Keratinocyte (primary cell): ENCODE results near the gene ZGPAT. TPM values are rescaled to one million over a fixed set of nuclear protein-coding genes. Genes with fewer than 3 reads are reported as not detected.

Experiments used
- DNase-seq: peaks from one replicate; pipeline ENCODE4 v3.0.0-alpha.2; 2011; ENCODE audit warnings: low read depth, missing footprints, low spot score
- FAIRE-seq: peaks from 2 replicates; lab custom pipeline; 2011; peaks lifted over from hg19 to GRCh38; lab: Jason Lieb, UNC
- H2AFZ ChIP-seq: 2 replicates; pipeline ENCODE4 v1.6.0; 2012; ENCODE audit warnings: low read length, control low read depth, inconsistent platforms; ENCODE audit not compliant: control insufficient read depth
- H3K27ac ChIP-seq: 2 replicates; pipeline ENCODE4 v1.5.1; 2011; ENCODE audit warnings: low read length; ENCODE audit not compliant: control insufficient read depth, insufficient read depth
- H3K27me3 ChIP-seq: 3 replicates; pipeline ENCODE4 v1.6.0; 2011; ENCODE audit warnings: low read length; ENCODE audit not compliant: control insufficient read depth, insufficient read depth; ENCODE audit errors: extremely low read depth
- H3K36me3 ChIP-seq, 2 experiments: 2 replicates in 1 of 2; 3 replicates in 1 of 2; pipeline ENCODE4 v1.5.1; 2011; ENCODE audit warnings: low read length in 2 of 2, mild to moderate bottlenecking in 1 of 2; ENCODE audit not compliant: control insufficient read depth in 2 of 2, insufficient read depth in 2 of 2; ENCODE audit errors: extremely low read depth in 1 of 2
- H3K4me1 ChIP-seq: 3 replicates; pipeline ENCODE4 v1.5.1; 2011; ENCODE audit warnings: low read length; ENCODE audit not compliant: control insufficient read depth, insufficient read depth; ENCODE audit errors: extremely low read depth
- H3K4me2 ChIP-seq: 3 replicates; pipeline ENCODE4 v1.6.0; 2011; ENCODE audit warnings: low read depth, low read length; ENCODE audit not compliant: control insufficient read depth, insufficient read depth; ENCODE audit errors: extremely low read depth
- H3K4me3 ChIP-seq, 3 experiments: fragments of 200-600 bp in 1 of 3; sonication (generic) in 1 of 3; 2 replicates in 2 of 3; 3 replicates in 1 of 3; pipeline ENCODE4 v1.5.1; 2011 to 2016; ENCODE audit warnings: low read length in 3 of 3, mild to moderate bottlenecking in 3 of 3, control low read depth in 2 of 3, inconsistent platforms in 1 of 3, low read depth in 1 of 3, mixed read lengths in 1 of 3, mixed run types in 1 of 3, moderate library complexity in 1 of 3; ENCODE audit not compliant: control insufficient read depth in 2 of 3, insufficient read depth in 2 of 3; ENCODE audit errors: extremely low read depth in 1 of 3
- H3K79me2 ChIP-seq: 2 replicates; pipeline ENCODE4 v1.6.0; 2012; ENCODE audit warnings: low read length; ENCODE audit not compliant: control insufficient read depth, insufficient read depth
- H3K9ac ChIP-seq: 3 replicates; pipeline ENCODE4 v1.6.0; 2011; ENCODE audit warnings: low read length; ENCODE audit not compliant: control insufficient read depth, insufficient read depth; ENCODE audit errors: extremely low read depth
- H3K9me1 ChIP-seq: 3 replicates; pipeline ENCODE4 v1.6.0; 2011; ENCODE audit warnings: low read length; ENCODE audit not compliant: control insufficient read depth, insufficient read depth; ENCODE audit errors: extremely low read depth
- H3K9me3 ChIP-seq: 2 replicates; pipeline ENCODE4 v1.5.1; 2012; ENCODE audit warnings: low read depth, low read length; ENCODE audit not compliant: control insufficient read depth
- H4K20me1 ChIP-seq: 3 replicates; pipeline ENCODE4 v1.6.0; 2011; ENCODE audit warnings: low read length; ENCODE audit not compliant: control insufficient read depth, insufficient read depth; ENCODE audit errors: extremely low read depth
- CTCF ChIP-seq, 3 experiments: IDR thresholded peaks in 1 of 3; conservative IDR thresholded peaks in 1 of 3; optimal IDR thresholded peaks in 1 of 3; 2 replicates in 2 of 3; 3 replicates in 1 of 3; pipeline versions ENCODE3 to v1.5.1; 2011; ENCODE audit warnings: low read length in 3 of 3, mild to moderate bottlenecking in 3 of 3, moderate library complexity in 2 of 3, control low read depth in 1 of 3, inconsistent platforms in 1 of 3; ENCODE audit not compliant: insufficient read depth in 2 of 3; ENCODE audit errors: extremely low read depth in 1 of 3
- EZH2 ChIP-seq: IDR thresholded peaks from one replicate; pipeline ENCODE4 v1.6.1; 2012; ENCODE audit warnings: inconsistent platforms, mild to moderate bottlenecking, low read length, moderate library complexity
- dilution Hi-C: fragments of 300-500 bp; cut with MboI; formaldehyde crosslinking; loops from one replicate; pipeline ENCODE4 v1.7.0; 2020; ENCODE audit warnings: low sequenced_read_pairs; ENCODE audit not compliant: extremely low pct_ligation_motif_present
- polyA plus RNA-seq, 5 experiments: library from polyadenylated mRNA; depleted of rRNA in 3 of 5; stranded (reverse) in 3 of 5; stranded (forward) in 1 of 5; unstranded in 1 of 5; fragments of >200 nt; gene quantifications; 1 replicate in 1 of 5; 2 replicates in 3 of 5; 3 replicates in 1 of 5; pipeline versions ENCODE4 v1.2.1 to v1.2.3, GENCODE V29; 2011 to 2012; ENCODE audit warnings: missing spikeins in 2 of 5, low read depth in 1 of 5, low replicate concordance in 1 of 5

ZGPAT gene
- polyA plus RNA-seq, 1 donor (not counting 4 experiments of a cell fraction or from before 2014, with no cell fraction given) = 7.8 TPM

DNA sequence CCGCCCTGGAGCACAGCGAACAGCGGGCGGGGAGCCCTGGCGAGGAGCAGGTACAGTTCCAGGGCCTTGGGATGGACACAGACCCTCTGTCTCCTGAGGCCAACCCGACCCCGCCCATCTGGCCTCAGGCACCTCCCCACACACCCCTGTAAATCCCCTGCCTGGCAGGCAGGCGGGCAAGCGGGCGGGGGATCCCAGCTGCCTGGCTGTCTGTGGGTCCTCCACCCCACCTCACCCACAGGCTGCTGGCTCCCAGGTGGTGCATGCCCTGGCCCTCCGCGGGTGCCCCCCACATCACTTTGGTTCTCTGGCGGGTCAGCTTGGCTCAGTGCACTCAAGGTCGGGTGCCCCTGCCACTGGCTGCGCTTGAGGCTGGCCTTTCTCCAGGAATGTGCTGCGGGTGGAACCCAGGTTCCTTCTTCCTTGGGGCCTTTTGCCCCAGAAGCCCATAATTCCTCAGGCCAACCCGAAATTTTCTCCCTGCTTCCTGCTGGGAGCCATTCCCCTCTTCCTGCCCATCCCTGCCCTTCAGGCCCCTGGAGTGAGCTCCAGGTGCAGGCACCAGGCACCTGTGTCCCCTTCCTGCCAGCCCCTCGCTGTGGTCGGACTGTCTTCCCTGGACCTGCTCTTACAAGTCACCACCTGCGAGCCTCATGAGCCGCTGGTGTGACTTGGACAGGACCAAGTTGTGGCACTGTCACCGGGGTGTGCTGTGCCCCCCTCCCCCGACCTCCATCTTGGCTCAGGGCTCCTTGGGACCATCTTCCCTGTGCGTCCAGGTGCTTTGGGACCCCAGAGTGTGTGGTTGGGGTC lies 16.7 kb upstream of the ZGPAT start:
- Histone ChIP-seq H3K9me3 (no peaks in the 10 kb centered on the region), H3K27me3 (no peaks in the 10 kb centered on the region), H3K36me3 (no peaks in the 10 kb centered on the region), H3K9me1 (no peaks in the 10 kb centered on the region), H3K4me2 (peak overlapping the region; percentile 32), H3K79me2 (no peaks in the 10 kb centered on the region), H3K27ac (no peak overlapping the region), H4K20me1 (no peaks in the 10 kb centered on the region), H2AFZ (no peak overlapping the region), H3K4me1 (peaks cover 38% of the 10 kb centered on the region), H3K4me3 (no peak overlapping the region), H3K9ac (no peak overlapping the region)
- no peak for DNase-seq
- TF ChIP-seq CTCF (optimal IDR thresholded peaks at IDR 0.05 in 1 of 3, IDR thresholded peaks at IDR 0.05 in 1 of 3, conservative IDR thresholded peaks at IDR 0.05 in 1 of 3; ENCODE audit: extremely low read depth in 1 of 3, insufficient read depth in 2 of 3, low read length in 3 of 3) (no peak), EZH2 (no peak)
- FAIRE-seq = peak; percentile 52
- dilution Hi-C loops = no loop called here

GRCh38 chr20:63691711-63692435 lies 16.0 kb upstream of the ZGPAT start:
- Histone ChIP-seq H3K4me2 (no peak overlapping the region), H3K27me3 (no peaks in the 10 kb centered on the region), H3K4me1 (peaks cover 35% of the 10 kb centered on the region), H3K4me3 (no peak overlapping the region), H3K9ac (no peak overlapping the region), H2AFZ (no peak overlapping the region), H3K79me2 (peaks cover 4% of the 10 kb centered on the region), H3K9me1 (no peaks in the 10 kb centered on the region), H3K36me3 (no peaks in the 10 kb centered on the region), H4K20me1 (no peaks in the 10 kb centered on the region), H3K27ac (no peak overlapping the region), H3K9me3 (no peaks in the 10 kb centered on the region)
- dilution Hi-C loops = no loop called here
- FAIRE-seq (no peak), DNase-seq (no peak)
- TF ChIP-seq CTCF (optimal IDR thresholded peaks at IDR 0.05 in 1 of 3, IDR thresholded peaks at IDR 0.05 in 1 of 3, conservative IDR thresholded peaks at IDR 0.05 in 1 of 3; ENCODE audit: extremely low read depth in 1 of 3, insufficient read depth in 2 of 3, low read length in 3 of 3) (no peak), EZH2 (no peak)
